GM19467 (cell line): ENCODE data around the gene FARP2.

Experiments used
- ATAC-seq: cut with Tn5 transposase; IDR thresholded peaks from one replicate; pipeline ENCODE4 v1.9.1; 2021; ENCODE audit warnings: mild to moderate bottlenecking, moderate library complexity; ENCODE audit not compliant: unreplicated experiment

The FARP2 gene

DNA sequence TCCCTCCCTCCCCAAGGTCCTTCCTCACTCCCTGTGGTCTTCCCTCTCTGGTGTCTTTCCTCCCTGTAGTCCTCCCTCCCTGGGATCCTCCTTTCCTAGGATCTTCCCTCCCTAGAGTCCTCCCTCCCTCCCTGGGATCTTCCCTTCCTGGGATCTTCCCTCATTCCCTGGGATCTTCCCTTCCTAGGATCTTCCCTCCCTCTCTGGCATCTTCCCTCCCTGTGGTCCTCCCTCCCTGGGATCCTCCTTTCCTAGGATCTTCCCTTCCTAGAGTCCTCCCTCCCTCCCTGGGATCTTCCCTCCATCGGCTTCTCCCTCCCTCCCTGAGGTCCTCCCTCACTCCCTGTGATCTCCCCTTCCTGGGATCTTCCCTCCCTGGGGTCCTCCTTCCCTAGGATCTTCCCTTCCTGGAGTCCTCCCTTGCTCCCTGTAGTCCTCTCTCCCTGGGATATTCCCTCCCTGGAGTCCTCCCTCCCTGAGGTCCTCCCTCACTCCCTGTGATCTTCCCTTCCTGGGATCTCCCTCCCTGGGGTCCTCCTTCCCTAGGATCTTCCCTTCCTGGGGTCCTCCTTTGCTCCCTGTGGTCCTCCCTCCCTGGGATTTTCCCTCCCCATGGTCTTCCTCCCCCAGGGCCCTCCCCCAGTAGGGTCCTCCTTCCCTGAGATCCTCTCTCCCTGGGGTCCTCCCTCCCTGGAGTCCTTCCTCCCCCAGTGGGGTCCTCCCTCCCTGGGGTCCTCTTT, 129.3 kb downstream of the FARP2 start:
- no peak for ATAC-seq

- no peak for ATAC-seq
Measured at GRCh38 chr2:241489088-241489487, 133.0 kb downstream of the FARP2 start.

- no peak for ATAC-seq
Measured at GRCh38 chr2:241489733-241490680, 133.9 kb downstream of the FARP2 start.

- no peak for ATAC-seq
Measured at GRCh38 chr2:241490825-241491506, 134.9 kb downstream of the FARP2 start.

DNA sequence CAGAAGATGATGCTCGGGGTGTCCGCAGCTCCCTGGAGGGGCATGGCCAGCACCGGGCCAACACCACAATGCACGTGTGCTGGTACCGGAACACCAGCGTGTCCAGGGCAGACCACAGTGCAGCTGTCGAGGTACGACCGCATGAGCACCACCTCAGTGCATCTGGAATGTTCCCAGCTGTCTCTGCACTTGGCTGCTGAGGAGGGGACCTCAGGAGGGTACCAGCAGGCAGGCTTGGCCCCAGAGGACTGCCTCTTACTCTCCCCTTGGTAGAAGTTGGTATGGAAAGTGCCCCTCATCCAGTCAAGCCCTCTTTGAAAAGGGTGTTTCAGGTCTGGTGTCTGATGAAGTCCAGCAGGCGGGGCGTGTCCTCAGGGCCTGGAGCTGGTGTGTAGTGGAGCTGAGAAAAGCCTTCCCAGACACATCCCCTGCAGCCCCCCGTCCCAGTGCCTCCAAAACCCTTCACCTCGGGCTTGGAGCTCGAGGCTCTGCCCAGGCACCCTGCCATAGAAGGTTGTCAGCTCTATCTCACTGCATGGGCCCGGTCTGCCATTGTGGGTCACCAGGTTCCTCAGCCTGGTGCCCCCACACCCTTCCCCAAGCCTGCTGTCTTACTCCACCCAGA, 135.6 kb downstream of the FARP2 start:
- no peak for ATAC-seq

- no peak for ATAC-seq
Measured at GRCh38 chr2:241492174-241492565, 136.1 kb downstream of the FARP2 start.

DNA sequence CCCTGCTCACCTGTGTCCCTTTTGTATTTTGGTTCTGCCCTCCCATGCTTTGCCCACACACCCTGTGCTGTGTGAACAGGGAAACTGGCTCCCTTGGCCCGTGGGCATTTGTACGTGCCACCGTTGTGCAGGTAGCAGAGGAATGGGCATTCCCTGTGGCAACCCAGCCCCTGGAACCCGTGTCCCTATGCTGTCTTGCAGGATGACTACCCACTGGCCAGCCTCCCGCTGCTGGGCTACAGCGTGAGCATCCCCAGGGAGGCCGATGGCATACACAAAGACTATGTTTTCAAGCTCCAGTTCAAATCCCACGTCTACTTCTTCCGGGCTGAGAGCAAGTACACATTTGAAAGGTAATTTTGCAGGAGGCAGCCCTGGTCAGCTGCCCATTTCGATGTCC, 137.0 kb downstream of the FARP2 start:
- no peak for ATAC-seq

DNA sequence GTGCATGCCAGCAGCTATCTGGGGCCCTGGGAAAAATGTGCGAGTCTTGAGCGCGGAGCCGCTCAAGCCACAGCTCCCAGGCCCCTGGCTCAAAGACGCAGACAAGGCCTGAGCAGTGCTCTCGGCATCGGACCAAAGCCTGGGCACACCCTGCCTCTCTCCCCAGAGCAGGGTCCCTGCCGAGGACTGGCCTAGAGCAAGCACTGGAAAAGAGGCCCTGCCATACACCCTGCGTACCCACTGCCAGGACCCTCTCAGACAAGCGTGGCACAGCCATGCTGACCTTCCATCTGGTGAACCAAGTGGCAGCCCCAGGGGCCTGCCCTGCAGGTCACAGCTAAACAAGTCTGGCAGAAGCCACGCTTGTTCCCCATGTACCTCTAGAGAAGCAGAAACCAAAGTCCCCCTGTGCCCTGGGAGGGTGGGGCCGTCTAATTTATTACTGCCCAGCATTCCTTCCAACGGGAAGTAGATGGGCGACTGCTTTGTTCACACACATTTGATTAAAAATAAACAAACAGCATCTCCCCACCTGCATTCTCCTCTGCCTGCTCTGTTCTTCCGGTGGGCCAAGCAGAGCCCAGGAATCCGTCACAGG, 138.3 kb downstream of the FARP2 start:
- ATAC-seq: no peak

GRCh38 chr2:241495172-241496002, 139.3 kb downstream of the FARP2 start:
- no peak for ATAC-seq

- ATAC-seq: no peak
Measured at GRCh38 chr2:241496003-241496707, 140.1 kb downstream of the FARP2 start.

GRCh38 chr2:241496904-241497877, 141.1 kb downstream of the FARP2 start:
- ATAC-seq: no peak

DNA sequence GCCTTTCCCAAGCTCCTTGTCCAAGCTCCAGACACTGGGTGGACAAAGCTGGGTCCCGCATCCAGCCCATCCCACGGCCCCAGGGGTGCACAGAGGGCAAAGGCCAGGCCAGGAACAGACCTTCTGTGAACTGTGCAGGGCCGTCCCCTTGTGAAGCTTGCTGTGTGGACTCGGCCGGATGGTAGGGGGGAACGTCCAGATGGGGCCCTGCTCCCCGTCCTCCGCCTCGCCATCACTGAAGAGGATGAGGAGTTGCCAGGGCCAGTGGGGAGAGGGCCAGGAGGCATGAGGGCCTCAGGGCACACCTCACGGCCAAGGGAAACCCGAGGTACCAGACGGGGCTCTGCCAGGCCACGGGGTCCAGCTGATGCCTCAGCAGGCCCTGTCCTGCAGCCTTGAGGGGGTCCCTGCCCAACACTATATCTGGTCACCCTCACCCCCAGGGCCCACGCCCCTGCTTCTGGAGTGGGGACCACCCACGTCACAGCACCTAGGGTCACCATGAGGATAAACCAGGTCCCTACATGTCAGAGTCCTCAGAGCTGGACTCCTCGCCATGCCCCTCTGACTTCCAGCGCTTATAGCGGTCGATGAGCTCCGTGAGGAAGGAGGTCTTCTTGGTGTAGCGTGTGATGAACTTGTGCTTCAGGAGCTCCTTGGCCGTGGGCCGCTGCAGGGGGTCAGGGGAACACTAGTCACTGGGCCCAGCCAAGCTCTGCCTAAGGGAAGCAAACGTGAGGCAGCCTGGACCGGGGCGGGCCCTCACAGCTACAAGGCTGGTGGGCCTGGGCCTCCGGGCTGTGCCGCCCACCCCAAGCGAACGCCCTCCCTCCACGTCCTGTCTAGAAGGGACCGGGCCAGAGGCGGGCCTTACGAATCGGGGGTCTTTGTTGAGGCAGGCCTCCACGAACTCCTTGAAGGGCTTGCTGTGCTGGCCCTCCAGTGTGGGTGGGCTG, 142.3 kb downstream of the FARP2 start:
- ATAC-seq: no peak

DNA sequence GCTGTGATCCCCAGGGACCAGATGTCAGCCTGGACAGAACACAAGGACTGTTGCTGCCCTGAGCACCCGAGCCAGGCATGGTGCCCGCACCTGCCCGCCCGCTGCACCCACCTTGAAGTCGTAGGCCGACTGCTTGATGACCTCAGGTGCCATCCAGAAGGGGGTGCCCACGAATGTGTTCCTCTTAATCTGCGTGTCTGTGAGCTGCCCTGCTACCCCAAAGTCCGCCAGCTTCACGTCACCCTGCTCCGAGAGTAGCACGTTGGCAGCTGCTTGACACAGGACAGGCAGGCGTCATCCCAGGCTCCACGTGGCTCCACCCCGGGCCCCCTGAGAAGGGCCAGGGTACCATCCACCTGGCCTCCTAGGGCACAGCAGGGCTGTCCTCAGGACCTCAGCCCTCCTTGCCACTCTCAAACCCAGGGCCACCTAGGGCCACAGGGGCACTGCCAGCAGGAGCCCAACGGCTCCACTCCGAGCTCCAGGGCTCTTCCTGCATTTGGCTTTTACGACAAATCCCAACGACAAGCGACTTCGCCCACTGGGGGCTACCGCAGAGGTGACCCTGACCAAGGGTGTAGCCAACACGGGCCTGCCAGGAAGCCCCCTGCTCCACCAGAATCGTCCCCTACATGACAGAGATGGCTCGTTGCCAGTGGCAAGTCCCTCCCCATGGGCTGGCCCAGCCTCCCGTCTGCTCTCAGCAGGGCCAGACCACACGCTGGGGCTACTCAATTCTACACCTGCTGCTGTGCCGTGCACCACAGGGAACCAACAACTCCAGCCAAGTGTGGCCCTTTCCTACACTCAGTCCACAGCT, 143.3 kb downstream of the FARP2 start:
- ATAC-seq: no peak

DNA sequence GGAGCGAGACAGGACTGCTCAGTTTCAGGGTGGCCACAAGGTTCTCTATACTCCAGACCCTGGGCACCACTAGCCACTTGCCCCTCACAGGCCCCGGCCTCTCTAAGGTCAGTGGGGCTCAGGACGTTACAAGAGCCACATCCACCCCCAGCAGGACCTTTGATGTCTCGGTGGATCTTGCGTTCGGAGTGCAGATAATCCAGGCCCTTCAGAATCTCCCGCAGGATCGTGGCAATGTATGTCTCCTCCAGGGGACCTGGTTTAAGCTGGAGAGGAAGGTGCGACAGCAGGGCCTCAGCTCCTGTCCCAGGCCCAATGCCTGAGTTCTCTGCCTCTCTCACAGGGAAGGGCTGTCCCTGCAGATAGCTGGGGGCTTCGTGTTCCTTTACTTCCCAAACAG, 143.9 kb downstream of the FARP2 start:
- ATAC-seq: no peak

DNA sequence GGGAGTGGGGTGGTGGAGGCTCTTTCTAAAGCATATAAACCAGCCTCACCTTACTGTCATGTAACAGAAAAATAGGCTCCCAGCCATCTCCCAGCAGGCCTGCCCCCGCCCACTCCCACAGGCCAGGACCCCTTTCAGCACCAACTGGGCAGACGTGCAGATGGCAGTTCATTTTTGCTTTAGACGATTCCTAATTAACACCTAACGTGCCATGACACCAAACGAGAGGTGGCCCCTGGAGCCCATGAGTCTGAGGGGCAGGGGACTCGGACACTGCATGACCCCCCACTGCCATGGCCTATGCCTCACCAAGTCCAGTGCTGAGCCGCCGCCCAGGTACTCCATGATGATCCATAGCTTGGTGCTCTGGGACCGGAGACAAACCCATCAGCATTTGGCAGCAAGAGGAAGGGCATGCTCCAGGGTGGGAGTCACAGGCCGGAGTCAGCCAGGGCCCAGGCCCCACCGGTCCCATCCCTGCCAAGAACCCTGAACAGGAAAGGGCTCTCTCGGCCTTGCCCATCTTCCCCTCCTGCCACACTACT, 144.4 kb downstream of the FARP2 start:
- no peak for ATAC-seq

DNA sequence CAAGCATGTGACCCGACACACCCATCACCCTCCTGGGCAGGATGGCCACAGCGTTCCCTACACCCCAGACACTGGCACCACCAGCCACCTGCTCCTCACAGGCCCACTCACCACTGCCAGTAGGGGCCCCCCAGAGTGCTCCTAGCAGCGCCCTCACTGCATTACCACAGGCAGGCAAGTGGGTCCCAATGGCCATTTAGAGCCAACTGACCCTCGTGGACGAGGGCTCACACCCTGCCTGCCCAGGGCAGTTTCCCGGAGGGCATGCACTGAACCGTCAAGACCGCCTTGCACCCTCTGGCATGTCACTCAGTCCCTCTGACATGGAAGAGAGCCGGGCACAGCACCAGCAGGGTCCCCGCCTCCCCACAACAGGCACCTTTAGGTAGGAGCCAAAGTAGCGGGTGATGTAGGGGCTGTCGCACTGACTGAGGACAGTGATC, 145.0 kb downstream of the FARP2 start:
- no peak for ATAC-seq
